Measurements from ENCODE around the gene SCGB2A2.

DNA sequence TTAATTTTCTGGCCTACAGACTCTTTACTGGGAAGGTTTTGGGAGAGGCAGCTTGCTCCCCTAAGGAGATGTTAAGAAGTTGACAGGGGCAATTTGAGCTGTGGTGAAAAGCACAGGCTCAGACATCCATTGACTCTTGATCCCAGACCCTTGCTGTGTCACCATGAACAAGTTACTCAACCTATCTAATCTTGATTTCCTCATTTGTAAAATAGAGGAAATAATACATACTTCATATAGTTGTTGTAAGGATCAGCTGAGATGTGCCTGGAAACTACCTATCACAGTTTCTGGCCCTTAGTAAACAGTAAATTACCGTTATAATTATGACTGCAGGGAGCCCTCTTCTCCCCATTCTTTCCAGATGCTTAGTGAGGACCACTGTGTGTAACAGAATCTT is 45.5 kb downstream of the SCGB2A2 start:
- TF ChIP-seq POLR2AphosphoS5 (IDR thresholded peaks at IDR 0.05; ENCODE audit: low read depth, low read length) = no peak
- TF ChIP-seq SIN3A (IDR thresholded peaks at IDR 0.05; ENCODE audit: borderline replicate concordance, insufficient read depth, low read length) = no peak
